Activated CD8-positive, alpha-beta memory T cell treated with anti-CD3 and anti-CD28 coated beads, Interleukin-2, amount 10 ng/mL, durations not matched to agents 7 days and 5 days (primary cell): ENCODE results near the gene RPL32. TPM values are rescaled to one million over a fixed set of nuclear protein-coding genes. Genes with fewer than 3 reads are reported as not detected.

ENCODE experiments used
- ATAC-seq: fragments of 150-1000 bp; cut with Tn5 transposase; one replicate; pipeline ENCODE4 v1.10.0; 2021; ENCODE audit warnings: moderate library complexity
- CTCF ChIA-PET: fragments of 350-600 bp; sonication (Branson Sonifier 250); formaldehyde crosslinking; loops from one replicate; lab custom pipeline; 2021; ENCODE audit warnings: antibody characterized with exemption; lab: Charles Lee
- DNase-seq: peaks from one replicate; pipeline ENCODE4 v3.0.0-alpha.2; 2020
- H3K27ac Mint-ChIP-seq: one replicate; pipeline ENCODE4 v1.8.0; 2021; ENCODE audit warnings: mild to moderate bottlenecking, mixed read lengths
- H3K27me3 Mint-ChIP-seq: one replicate; pipeline ENCODE4 v1.8.0; 2021; ENCODE audit warnings: mixed read lengths
- H3K36me3 Mint-ChIP-seq: one replicate; pipeline ENCODE4 v1.8.0; 2021; ENCODE audit warnings: mild to moderate bottlenecking, mixed read lengths
- H3K4me1 Mint-ChIP-seq: one replicate; pipeline ENCODE4 v1.8.0; 2021; ENCODE audit warnings: mixed read lengths
- H3K4me3 Mint-ChIP-seq: one replicate; pipeline ENCODE4 v1.8.0; 2021; ENCODE audit warnings: mild to moderate bottlenecking, moderate library complexity, mixed read lengths
- H3K9me3 Mint-ChIP-seq: one replicate; pipeline ENCODE4 v1.8.0; 2022; ENCODE audit warnings: low read depth, mixed read lengths
- total RNA-seq, 2 experiments: library from RNA; stranded (reverse); gene quantifications; one replicate each; pipeline ENCODE4 v1.2.3, GENCODE V29; 2021

RPL32 gene
- total RNA-seq, 2 experiments from 2014 or later, result 1,759 to 1,893 TPM

- CTCF ChIA-PET, result interaction anchor here (1.1 kb wide), 1 partner anchor 10 kb away, joined by 3 read pairs; no protein-coding TSS in a partner anchor
- Mint-ChIP-seq H3K27me3 (no peaks in the 10 kb centered on the region), H3K4me3 (no peak overlapping the region), H3K36me3 (peaks cover 74% of the 10 kb centered on the region), H3K9me3 (no peaks in the 10 kb centered on the region), H3K4me1 (peaks cover 42% of the 10 kb centered on the region), H3K27ac (no peak overlapping the region)
- DNase-seq (no peak), ATAC-seq (no peak)
Observed at GRCh38 chr3:12835052-12835665, 6.2 kb downstream of the RPL32 start.

- CTCF ChIA-PET, result interaction anchor here (0.9 to 4.2 kb wide), 3 partner anchors 8 to 46 kb away, joined by 3 to 21 read pairs (median 3); partner anchors contain the start of gene RPL32
- H3K27ac Mint-ChIP-seq, result peak overlapping the region; percentile 17
- H3K36me3 Mint-ChIP-seq, result peaks cover 57% of the 10 kb centered on the region
- H3K4me1 Mint-ChIP-seq, result peaks cover 25% of the 10 kb centered on the region
- H3K4me3 Mint-ChIP-seq, result no peak overlapping the region
- DNase-seq, result no peak
- H3K9me3 Mint-ChIP-seq, result no peaks in the 10 kb centered on the region
- H3K27me3 Mint-ChIP-seq, result no peaks in the 10 kb centered on the region
- no peak for ATAC-seq
Observed at GRCh38 chr3:12833222-12834161, 7.9 kb downstream of the RPL32 start.

GRCh38 chr3:12832350-12833221 is 8.8 kb downstream of the RPL32 start:
- no peaks in the 10 kb centered on the region for H3K27me3 Mint-ChIP-seq
- no peak for DNase-seq
- peaks cover 16% of the 10 kb centered on the region for H3K4me1 Mint-ChIP-seq
- H3K9me3 Mint-ChIP-seq, result no peaks in the 10 kb centered on the region
- no peak for ATAC-seq
- peaks cover 49% of the 10 kb centered on the region for H3K36me3 Mint-ChIP-seq
- CTCF ChIA-PET, result interaction anchor here (0.6 to 4.2 kb wide), 7 partner anchors 9 to 136 kb away, joined by 3 to 21 read pairs (median 3); partner anchors contain the start of gene RPL32
- no peak overlapping the region for H3K4me3 Mint-ChIP-seq
- H3K27ac Mint-ChIP-seq, result no peak overlapping the region

- Mint-ChIP-seq H3K9me3 (no peaks in the 10 kb centered on the region), H3K27ac (peak overlapping the region; percentile 61), H3K36me3 (peaks cover 37% of the 10 kb centered on the region), H3K27me3 (no peaks in the 10 kb centered on the region), H3K4me1 (peaks cover 7% of the 10 kb centered on the region), H3K4me3 (no peak overlapping the region)
- ATAC-seq (peak; percentile 10), DNase-seq (no peak)
- CTCF ChIA-PET, result interaction anchor here (0.9 to 4.2 kb wide), 3 partner anchors 10 to 44 kb away, joined by 3 to 21 read pairs (median 3); partner anchors contain the start of gene RPL32
Observed at GRCh38 chr3:12831301-12831866, 10.0 kb downstream of the RPL32 start.

GRCh38 chr3:12830785-12831156 is 10.6 kb downstream of the RPL32 start:
- H3K27ac Mint-ChIP-seq, result no peak overlapping the region
- no peaks in the 10 kb centered on the region for H3K27me3 Mint-ChIP-seq
- H3K36me3 Mint-ChIP-seq, result peaks cover 31% of the 10 kb centered on the region
- H3K9me3 Mint-ChIP-seq, result no peaks in the 10 kb centered on the region
- CTCF ChIA-PET, result interaction anchor here (0.9 to 4.2 kb wide), 3 partner anchors 11 to 43 kb away, joined by 3 to 21 read pairs (median 3); partner anchors contain the start of gene RPL32
- DNase-seq, result no peak
- H3K4me1 Mint-ChIP-seq, result peaks cover 2% of the 10 kb centered on the region
- no peak overlapping the region for H3K4me3 Mint-ChIP-seq
- no peak for ATAC-seq

- Mint-ChIP-seq H3K27ac (peak overlapping the region; percentile 1), H3K27me3 (no peaks in the 10 kb centered on the region), H3K9me3 (no peaks in the 10 kb centered on the region), H3K36me3 (peaks cover 26% of the 10 kb centered on the region), H3K4me3 (no peak overlapping the region), H3K4me1 (no peaks in the 10 kb centered on the region)
- ATAC-seq (no peak), DNase-seq (no peak)
- CTCF ChIA-PET, result interaction anchor here (0.9 to 4.2 kb wide), 3 partner anchors 11 to 43 kb away, joined by 3 to 21 read pairs (median 3); partner anchors contain the start of gene RPL32
Observed at GRCh38 chr3:12829886-12830784, 11.2 kb downstream of the RPL32 start.

GRCh38 chr3:12829404-12829803 is 12.0 kb downstream of the RPL32 start:
- ATAC-seq (no peak), DNase-seq (no peak)
- Mint-ChIP-seq H3K4me3 (no peak overlapping the region), H3K9me3 (no peaks in the 10 kb centered on the region), H3K36me3 (peaks cover 20% of the 10 kb centered on the region), H3K4me1 (no peaks in the 10 kb centered on the region), H3K27ac (no peak overlapping the region), H3K27me3 (no peaks in the 10 kb centered on the region)
- CTCF ChIA-PET, result interaction anchor here (4.2 kb wide), 1 partner anchor 12 kb away, joined by 21 read pairs; the partner anchor contains the start of gene RPL32

GRCh38 chr3:12828751-12829150 is 12.6 kb downstream of the RPL32 start:
- H3K9me3 Mint-ChIP-seq, result no peaks in the 10 kb centered on the region
- H3K27ac Mint-ChIP-seq, result no peak overlapping the region
- ATAC-seq, result no peak
- H3K27me3 Mint-ChIP-seq, result no peaks in the 10 kb centered on the region
- DNase-seq, result no peak
- no peak overlapping the region for H3K4me3 Mint-ChIP-seq
- CTCF ChIA-PET, result no interaction called here
- no peaks in the 10 kb centered on the region for H3K4me1 Mint-ChIP-seq
- peaks cover 14% of the 10 kb centered on the region for H3K36me3 Mint-ChIP-seq

- Mint-ChIP-seq H3K27me3 (no peaks in the 10 kb centered on the region), H3K4me1 (no peaks in the 10 kb centered on the region), H3K27ac (no peak overlapping the region), H3K4me3 (no peak overlapping the region), H3K36me3 (no peaks in the 10 kb centered on the region), H3K9me3 (no peaks in the 10 kb centered on the region)
- DNase-seq (no peak), ATAC-seq (no peak)
- CTCF ChIA-PET, result interaction anchor here (0.6 to 0.8 kb wide), 3 partner anchors 10 to 104 kb away, joined by 3 to 4 read pairs (median 3); no protein-coding TSS in a partner anchor
Observed at GRCh38 chr3:12825156-12825555, 16.2 kb downstream of the RPL32 start.

GRCh38 chr3:12824299-12824698 is 17.1 kb downstream of the RPL32 start:
- H3K27ac Mint-ChIP-seq, result no peak overlapping the region
- no peak for ATAC-seq
- H3K9me3 Mint-ChIP-seq, result no peaks in the 10 kb centered on the region
- CTCF ChIA-PET, result no interaction called here
- H3K4me1 Mint-ChIP-seq, result no peaks in the 10 kb centered on the region
- H3K36me3 Mint-ChIP-seq, result no peaks in the 10 kb centered on the region
- H3K4me3 Mint-ChIP-seq, result no peak overlapping the region
- DNase-seq, result no peak
- H3K27me3 Mint-ChIP-seq, result no peaks in the 10 kb centered on the region

GRCh38 chr3:12822725-12823373 is 18.5 kb downstream of the RPL32 start:
- Mint-ChIP-seq H3K4me1 (no peaks in the 10 kb centered on the region), H3K27me3 (no peaks in the 10 kb centered on the region), H3K9me3 (no peaks in the 10 kb centered on the region), H3K4me3 (no peak overlapping the region), H3K36me3 (no peaks in the 10 kb centered on the region), H3K27ac (no peak overlapping the region)
- ATAC-seq (no peak), DNase-seq (no peak)
- CTCF ChIA-PET, result interaction anchor here (0.8 to 3.1 kb wide), 3 partner anchors 10 to 69 kb away, joined by 3 to 12 read pairs (median 7); no protein-coding TSS in a partner anchor
